ENCODE results near the gene RNU6-9.
A peak's percentile ranks its signal among the peaks of the same experiment; 100 is the strongest.

The RNU6-9 gene

GRCh38 chr19:919199-920050 lies 26.1 kb downstream of the RNU6-9 start:
- DNase-seq (ENCODE audit: low read depth), result no peak

GRCh38 chr19:920051-920864 lies 27.0 kb downstream of the RNU6-9 start:
- peak; percentile 30 for DNase-seq (ENCODE audit: low read depth)

GRCh38 chr19:924553-925086 lies 31.3 kb downstream of the RNU6-9 start:
- DNase-seq (ENCODE audit: low read depth), result no peak

DNA sequence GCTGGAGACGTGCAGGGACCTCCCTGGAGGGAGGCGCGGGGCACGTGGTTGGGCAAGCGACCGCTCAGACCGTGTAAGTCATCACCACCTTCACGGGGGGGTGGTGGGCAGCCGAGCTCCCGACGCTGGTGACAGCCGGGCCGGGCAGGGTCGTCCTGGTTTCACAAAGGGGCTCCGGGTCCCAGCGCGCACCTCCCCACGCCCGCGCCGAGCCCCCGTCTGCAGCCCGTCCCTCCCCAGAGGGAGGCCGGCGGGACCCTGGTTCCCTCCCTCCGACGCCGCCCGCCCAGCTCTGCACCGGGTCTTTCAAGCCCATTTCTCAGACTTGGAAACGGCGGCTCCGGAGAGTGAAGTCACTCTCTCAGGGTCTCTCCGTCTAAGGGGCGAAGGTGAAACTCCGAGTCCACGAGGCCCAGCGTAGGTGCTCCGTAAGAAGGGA lies 31.8 kb downstream of the RNU6-9 start:
- no peak for DNase-seq (ENCODE audit: low read depth)

GRCh38 chr19:925526-926322 lies 32.4 kb downstream of the RNU6-9 start, which contains the start of gene ARID3A:
ARID3A (plus strand) TSS chr19:926035; CDS start chr19:929529, 3,494 bp downstream.
- DNase-seq (ENCODE audit: low read depth), result peak; percentile 86

DNA sequence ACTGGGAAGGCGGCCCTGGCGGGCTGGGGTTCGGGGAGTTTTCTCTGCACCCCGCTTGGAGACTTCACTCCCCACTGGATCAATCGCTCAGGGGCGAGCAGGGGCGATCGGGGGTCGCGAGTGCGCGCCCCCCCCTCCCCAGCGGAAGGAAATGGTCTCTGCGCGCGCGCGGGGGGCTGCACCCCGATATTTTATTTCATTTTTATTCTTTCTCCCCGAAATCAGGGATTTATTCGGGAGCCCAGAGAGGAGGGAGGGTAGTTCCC lies 33.0 kb downstream of the RNU6-9 start:
- no peak for DNase-seq (ENCODE audit: low read depth)

GRCh38 chr19:926589-927350 lies 33.5 kb downstream of the RNU6-9 start:
- peak; percentile 65 for DNase-seq (ENCODE audit: low read depth)

- DNase-seq (ENCODE audit: low read depth), result no peak
Observed at GRCh38 chr19:927351-927779, 34.1 kb downstream of the RNU6-9 start.

GRCh38 chr19:927780-928401 lies 34.6 kb downstream of the RNU6-9 start:
- no peak for DNase-seq (ENCODE audit: low read depth)

- DNase-seq (ENCODE audit: low read depth), result peak; percentile 70
Observed at GRCh38 chr19:928471-929202, 35.4 kb downstream of the RNU6-9 start.

DNA sequence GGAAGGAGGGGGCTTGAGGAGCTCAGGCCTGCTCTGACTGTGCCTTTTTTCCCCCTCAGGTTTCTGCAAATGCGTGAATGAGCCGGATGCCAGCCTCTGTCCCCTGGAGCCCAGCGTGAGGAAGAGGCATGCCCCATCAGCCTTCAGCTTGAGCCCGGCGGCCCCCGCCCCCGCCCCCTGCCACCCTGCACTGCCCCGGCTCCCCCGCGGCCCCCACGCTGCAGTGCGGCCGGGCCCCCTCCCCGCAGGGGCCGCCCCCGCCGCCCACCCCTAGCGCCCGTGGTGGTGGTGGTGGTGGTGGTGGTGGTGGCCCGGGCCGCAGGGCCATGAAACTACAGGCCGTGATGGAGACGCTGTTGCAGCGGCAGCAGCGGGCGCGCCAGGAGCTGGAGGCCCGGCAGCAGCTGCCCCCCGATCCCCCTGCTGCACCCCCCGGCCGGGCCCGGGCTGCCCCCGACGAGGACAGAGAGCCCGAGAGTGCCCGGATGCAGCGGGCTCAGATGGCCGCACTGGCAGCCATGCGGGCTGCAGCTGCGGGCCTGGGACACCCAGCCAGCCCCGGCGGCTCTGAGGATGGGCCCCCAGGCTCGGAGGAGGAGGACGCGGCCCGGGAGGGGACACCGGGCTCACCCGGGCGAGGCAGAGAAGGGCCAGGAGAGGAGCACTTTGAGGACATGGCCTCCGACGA lies 36.1 kb downstream of the RNU6-9 start:
- no peak for DNase-seq (ENCODE audit: low read depth)

- no peak for DNase-seq (ENCODE audit: low read depth)
Observed at GRCh38 chr19:929891-930258, 36.6 kb downstream of the RNU6-9 start.

DNA sequence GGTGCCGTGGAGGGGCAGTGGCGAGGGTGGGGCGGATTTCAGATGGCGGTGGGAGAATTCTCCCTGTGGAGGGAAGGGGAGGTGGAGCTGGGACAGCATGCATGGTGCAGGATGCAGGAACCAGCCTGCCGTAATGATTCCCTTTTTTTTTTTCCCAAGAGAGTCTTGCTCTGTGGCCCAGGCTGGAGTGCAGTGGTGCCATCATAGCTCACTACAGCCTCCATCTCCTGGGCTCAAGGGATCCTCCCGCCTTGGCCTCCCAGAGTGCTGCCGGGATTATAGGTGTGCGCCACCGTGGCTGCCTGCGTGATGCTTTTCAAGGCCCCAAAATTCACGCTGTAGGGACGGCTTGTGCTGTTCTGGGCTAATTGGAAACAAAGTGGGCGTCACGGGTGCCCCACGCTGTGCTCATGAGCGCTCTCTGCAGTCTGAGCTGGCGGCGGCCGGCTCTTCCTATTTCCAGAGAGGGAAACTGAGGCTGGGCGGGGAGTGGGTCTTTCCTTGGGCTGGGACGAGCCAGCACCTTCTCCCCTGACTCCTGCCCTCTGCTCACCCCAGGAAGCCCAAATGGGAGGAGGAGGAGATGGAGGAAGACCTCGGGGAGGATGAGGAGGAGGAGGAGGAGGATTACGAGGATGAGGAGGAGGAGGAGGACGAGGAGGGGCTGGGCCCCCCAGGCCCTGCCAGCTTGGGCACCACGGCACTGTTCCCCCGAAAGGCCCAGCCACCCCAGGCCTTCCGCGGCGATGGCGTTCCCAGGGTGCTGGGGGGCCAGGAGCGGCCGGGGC lies 38.8 kb downstream of the RNU6-9 start:
- DNase-seq (ENCODE audit: low read depth), result no peak

DNA sequence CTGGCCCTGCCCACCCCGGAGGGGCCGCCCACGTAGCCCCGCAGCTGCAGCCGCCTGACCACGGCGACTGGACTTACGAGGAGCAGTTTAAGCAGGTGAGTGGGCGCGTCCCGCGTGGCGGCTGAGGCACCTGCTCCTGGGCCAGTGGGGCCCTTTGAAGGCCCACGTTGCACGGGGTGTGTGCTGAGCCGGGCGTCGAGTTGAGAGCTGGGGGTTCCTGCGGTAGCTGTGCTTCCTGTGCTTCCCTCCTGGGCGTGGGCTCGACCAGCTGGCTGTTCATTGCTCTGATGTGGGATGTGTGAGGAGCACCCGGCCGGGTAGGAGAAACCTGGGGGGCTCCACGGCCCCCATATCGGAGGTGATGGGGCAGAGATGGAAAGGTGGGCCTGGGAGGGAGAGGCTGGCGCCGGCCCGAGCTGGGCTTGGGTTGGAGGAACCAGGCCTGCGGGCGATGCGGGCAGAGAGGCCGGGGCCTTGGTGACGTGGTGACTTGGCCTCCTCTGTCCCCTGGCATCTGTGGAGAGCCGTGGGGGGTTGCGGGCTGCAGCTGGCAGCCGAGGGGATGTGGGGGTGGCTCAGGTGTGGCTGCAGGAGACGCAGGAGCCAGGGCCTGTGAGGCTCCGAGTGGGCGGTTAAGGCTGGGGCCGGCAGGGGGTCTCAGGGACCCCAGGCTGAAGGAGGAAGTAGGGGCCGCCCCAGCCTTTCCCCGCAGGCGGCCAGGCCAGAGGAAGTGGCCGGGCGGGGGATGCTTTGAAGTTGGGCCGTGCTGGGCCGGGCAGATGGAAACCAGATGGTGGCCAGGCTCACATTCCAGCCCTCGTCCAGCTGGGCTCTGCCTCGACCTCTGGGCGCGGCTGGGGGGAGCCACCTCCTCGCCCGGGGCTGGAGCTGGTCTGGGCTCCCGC lies 39.6 kb downstream of the RNU6-9 start:
- peak; percentile 91 for DNase-seq (ENCODE audit: low read depth)

DNA sequence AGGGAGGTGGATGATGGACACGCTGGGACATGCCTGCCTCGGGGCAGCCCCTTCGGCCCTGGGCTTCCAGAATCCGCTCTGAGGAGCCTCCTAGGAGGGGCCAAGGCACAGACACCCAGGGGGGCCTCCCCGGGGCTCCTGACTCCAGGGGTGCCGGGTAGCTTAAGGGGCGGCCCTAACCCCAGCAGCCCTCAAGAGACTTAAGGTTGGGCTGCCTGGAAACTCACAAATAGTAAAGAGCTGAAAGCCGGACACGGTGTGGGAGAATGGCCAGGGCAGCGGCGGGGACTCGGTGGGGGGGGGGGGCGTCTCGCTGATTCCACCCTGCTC lies 40.2 kb downstream of the RNU6-9 start:
- DNase-seq (ENCODE audit: low read depth), result no peak

DNA sequence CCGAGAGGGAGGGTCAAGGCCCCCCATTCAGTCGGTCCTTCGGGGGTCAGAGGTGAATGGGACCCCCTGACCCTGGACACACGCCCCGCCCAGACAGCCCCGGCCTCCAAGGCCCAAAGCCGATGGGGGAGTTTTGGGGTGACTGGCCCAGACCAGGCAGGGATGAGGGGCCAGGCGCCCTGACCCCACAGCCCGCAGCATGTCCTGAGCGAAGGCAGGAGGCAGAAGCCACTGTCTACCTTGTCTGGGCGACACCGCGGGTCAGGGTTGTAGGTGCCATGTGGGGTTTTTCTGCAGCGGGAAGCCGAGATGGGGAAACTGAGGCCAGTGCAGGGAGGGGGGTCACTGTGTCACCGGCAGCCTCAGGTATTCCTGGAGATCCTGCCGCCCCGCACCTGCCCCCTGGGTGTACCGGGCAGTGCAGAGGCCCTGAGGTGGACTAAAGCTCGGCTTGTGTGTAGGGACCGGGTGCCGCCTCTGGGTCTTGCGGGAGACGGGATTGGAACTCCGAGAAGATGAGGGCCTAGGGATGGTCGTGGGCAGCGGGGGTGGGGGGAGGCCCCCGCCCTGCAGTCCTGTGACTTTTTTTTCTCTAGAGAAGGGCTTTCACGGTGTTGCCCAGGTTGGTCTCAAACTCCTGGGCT lies 41.0 kb downstream of the RNU6-9 start:
- no peak for DNase-seq (ENCODE audit: low read depth)

DNA sequence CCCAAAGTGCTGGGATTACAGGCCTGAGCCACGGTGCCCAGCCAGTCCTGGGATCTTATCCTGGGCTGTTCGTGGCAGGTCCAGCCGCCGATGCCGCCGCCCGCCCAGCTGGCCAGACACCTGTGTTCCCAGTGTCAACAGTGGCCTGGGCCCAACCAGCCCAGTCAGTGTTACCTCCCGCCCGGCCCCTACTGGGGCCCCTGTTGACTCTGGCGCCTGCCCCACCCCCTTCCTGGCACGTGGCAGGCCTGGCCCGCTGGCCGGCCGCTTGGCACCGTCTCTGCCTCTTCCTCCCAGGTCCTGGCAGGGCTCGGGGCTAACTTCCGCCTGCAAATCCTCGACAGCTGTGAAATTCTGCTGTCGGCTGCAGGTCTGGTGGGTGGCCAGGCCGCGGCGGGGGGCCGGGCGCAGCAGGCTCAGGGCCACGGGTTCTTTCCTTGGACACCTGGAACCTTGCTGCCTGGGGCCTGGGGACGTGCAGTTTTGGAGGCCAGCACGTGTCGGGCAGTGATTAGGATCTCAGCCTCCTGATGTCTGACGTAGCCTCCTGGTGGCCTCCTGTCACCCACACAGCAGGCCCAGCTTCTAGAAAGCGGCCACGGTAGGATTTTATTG lies 41.7 kb downstream of the RNU6-9 start:
- peak; percentile 52 for DNase-seq (ENCODE audit: low read depth)

Data from amniotic epithelial cell (primary cell).